ENCODE results near the gene TMEM91. TPM values are rescaled to one million over a fixed set of nuclear protein-coding genes. Genes with fewer than 3 reads are reported as not detected.

Gene TMEM91
- total RNA-seq: 4.4 and 4.9 TPM in 2 replicates

DNA sequence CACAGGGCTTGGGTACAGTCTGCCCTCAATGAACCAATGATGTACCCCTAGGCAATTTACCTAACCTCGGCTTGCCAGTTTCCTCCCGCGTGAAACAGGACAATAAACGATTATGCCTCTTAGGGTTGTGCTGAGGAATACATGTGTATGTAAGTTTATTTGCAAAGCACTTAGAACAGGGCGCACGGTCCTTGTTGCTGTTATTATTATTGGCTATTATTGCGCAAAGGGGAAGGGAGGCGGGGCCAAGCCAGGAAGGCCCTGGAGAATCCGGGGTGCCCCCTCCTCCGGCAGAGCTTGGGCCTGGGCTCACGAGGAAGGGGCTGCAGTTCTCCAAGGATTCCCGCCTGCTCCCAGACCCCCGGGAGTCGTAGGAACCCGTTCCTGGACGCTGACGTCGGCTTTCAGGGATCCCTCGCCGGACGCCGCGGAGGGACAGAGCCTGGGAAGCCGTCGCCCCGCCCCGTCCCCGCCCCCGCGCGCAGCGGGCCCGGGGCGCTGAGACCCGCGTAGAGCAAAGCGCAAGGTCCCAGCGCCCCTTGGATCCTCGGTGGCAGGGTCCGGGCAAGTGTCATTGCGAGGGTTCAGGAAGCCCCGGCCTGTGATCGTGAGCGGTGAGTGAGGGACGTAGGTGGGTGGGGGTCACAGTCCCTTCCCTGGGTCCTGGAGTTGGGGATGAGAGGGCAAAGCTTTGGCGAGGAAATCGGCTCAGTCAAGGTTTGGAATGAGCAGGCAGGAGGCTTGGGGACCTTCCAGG, at the start of gene TMEM91:
TSS of gene TMEM91 (plus strand) at position 293 of the 757 bp plus-strand sequence. CDS start 1,777 bp downstream, outside the sequence.

DNA sequence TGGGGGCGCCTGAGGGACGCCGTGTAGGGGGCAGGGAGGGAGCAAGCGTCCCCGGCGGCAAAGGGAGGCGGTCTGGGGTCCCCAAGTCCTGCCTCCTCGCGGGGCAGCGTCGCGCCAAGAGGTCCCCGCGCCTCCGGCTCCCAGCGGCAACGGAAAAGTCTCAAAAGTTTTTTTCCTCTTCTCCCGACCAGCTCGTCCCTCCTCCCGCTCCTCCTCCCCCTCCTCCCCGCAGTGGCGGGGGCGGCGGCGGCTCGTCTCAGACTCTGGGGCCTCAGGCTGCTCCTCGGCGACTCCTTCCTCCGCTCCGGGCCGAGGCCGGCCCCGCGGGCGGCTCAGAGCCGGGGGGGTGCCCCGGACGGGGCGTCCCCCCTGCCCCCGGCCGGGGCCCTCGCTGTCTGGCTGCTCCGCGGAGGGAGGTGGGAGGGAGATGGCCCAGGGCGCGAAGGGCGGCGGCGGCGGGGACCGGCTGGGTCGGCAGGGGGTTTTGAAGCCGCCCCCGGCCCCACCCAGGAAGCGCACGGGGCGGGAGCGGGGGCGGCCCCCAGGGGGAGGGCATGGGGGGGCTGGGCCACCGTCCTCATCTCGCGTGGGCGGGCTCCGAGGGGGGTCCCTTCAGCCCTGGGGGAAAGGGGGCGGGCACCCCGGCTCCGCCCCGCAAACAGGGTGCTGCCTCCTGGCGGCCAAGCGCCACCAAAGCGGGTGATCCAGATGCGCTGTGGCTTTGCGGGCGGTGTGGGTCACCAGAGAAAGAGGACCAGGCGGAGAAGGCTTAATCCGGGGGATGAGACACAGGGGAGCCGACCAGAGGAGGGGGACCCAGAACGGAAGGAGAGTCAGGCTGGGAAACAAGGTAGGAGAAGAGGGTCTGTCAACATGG, 22.6 kb upstream of the TMEM91 start, which contains the start of gene TGFB1:
TSS of gene TGFB1 (minus strand) at position 457 of the 877 bp plus-strand sequence. CDS start 878 bp downstream, outside the sequence.

DNA sequence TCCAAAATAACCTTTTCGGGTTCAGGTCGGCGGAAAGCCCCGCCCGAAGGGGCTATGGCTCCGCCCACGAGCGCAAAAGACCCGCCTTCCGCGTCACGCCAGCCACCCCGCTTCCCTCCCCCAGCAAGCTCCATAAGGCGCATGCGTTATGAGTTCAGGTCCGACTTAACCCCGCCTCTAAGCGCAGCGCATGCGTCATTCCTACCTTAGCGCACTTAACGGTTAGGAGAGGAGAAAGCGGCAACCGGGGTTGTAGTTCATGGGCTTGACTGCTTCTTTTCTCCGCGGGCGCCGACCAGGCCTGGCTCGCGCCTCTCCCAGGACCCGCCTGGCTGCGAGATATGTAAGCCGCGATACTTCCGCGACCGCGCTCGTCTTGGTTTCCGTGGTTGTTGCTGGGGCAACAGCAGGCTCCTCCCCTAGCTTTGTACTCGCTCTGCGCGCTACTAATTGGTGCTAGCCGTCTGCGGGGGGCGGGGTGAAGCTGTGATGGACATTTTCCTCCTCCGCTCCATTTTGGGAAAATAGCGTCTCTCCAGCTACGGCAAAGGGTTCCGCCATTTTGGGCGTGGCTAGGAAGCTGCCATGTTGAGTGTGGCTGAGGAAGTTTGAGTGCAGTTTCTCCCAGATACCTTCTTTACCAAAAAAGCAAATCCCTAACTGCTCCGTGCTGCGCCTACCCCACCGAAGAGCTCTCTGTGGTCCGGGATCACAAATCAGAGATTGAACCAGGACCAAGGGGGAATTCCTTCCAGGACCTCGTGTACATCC, 12.4 kb upstream of the TMEM91 start, which contains the start of gene B9D2:
TSS of gene B9D2 (minus strand) at position 397 of the 771 bp plus-strand sequence. CDS start 630 bp downstream, outside the sequence.

DNA sequence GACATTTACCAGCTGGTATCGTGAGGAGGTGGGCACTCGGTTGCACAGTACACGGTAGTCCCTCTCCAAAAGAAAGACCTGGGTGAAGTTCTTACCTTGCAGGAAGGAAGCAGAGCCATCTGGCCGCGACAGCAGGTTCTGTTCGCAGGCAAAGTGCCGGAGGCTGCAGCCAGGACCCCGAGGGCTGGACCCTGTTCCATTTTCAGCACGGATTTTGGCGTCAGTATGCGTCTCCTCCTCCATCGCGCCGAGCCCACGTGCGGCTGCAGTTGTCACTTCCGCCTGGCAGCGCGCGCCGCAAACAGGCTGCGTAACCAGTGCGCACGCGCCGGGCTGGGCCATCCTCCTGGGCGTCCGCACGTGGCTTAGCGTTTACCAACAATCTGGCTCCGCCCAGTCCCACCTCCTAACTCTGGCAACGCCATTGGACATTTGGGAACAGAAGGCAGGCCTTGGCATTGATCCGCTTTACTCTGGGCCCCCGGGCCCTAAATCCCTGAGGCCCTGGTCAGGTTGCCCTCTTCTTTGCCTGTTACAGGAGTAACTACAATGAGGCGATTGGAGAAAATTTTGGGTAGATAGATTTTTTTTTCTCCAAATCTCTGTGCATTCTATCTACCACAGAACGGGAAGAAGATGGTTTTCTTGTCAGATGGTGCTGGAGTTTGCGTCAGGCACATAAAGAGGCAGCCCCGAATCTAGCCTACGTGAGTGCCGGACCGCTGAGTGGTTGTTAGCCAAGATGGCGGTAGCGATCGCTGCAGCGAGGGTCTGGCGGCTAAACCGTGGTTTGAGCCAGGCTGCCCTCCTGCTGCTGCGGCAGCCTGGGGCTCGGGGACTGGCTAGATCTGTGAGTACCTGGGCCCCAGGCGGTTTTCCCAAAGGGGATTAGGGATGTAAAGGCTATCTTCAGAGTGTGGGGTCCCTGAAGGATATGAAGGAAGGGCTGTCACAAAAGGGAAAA, 21.0 kb downstream of the TMEM91 start, which contains the start of the genes BCKDHA and EXOSC5:
TSS of gene BCKDHA (plus strand) at position 733 of the 964 bp plus-strand sequence. CDS start at position 743, 10 bp downstream.
TSS of gene EXOSC5 (minus strand) at position 274 of the 964 bp plus-strand sequence. CDS start at position 243, 31 bp downstream.

DNA sequence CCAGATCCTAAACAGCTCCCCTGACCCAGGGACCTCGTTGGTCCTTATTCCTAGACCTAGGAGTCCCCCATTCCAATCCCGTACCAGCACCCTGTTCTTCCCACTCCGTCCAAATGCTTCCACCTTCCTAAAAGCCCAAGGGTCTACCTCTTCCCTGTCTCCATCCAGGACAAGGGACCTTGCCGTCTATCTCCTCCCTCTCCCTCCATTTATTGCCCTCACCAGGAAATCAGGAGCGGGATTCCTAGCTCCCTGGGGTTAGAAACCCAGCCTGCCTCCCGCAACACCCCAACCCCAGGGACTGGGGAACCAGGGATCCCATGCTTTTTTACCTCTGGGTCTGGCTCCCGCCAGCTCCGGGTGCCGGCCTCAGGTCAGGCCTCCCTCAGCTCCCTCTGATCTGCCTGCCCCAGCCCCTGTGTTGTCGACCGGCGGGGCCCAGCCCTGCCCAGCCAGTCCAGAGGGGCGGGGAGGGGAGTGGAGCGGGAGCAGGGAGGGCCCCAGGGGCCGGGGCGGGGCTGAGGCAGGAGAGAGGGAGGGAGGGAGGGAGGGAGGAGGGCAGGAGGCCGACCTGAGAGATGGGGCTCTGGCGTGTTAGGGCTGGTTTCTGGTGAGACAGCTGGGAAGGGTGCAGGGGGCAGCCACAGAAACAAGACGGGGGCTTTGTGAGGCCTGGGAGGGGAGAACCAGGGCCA, 50.8 kb downstream of the TMEM91 start, which contains the start of gene B3GNT8:
TSS of gene B3GNT8 (minus strand) at position 423 of the 695 bp plus-strand sequence. CDS start 596 bp downstream, outside the sequence.

Other genes starting within 250 kb of the TMEM91 start
- 0.11 TPM in 1 of 2 replicates, not detected in the other for gene CYP2S1, start 183.3 kb upstream of the TMEM91 start, total RNA-seq
- 5.2 and 6.7 TPM in 2 replicates for gene AXL, start 157.3 kb upstream of the TMEM91 start, total RNA-seq
- gene HNRNPUL1, start 112.2 kb upstream of the TMEM91 start, total RNA-seq: 46.2 and 65.1 TPM in 2 replicates
- gene CCDC97, start 66.4 kb upstream of the TMEM91 start, total RNA-seq: 6.2 and 7.1 TPM in 2 replicates
- gene TGFB1, start 22.6 kb upstream of the TMEM91 start, total RNA-seq: 19.6 and 35.2 TPM in 2 replicates
- gene B9D2, start 12.4 kb upstream of the TMEM91 start, total RNA-seq: 5.9 and 6.4 TPM in 2 replicates
- gene EXOSC5, start 20.8 kb downstream of the TMEM91 start, total RNA-seq: 9.1 and 12.9 TPM in 2 replicates
- gene BCKDHA, start 21.3 kb downstream of the TMEM91 start, total RNA-seq: 34.1 and 43.1 TPM in 2 replicates
- 2.7 and 3.5 TPM in 2 replicates for gene B3GNT8, start 50.8 kb downstream of the TMEM91 start, total RNA-seq
- 39.9 and 41.5 TPM in 2 replicates for gene DMAC2, start 63.4 kb downstream of the TMEM91 start, total RNA-seq
- gene ERICH4, start 66.6 kb downstream of the TMEM91 start, total RNA-seq: not detected in 2 replicates
- gene CEACAM21, start 199.6 kb downstream of the TMEM91 start, total RNA-seq: 6.6 and 14.2 TPM in 2 replicates

All from dermis lymphatic vessel endothelial cell (primary cell).